Esophagus squamous epithelium (tissue), 4 donors: ENCODE results near the gene TMEM87B.

ENCODE experiments used
- CTCF ChIP-seq, 6 experiments: fragments of 450-650 bp in 4 of 6; fragments of 200-600 bp in 2 of 6; sonication (generic) in 2 of 6; IDR thresholded peaks; one replicate each; pipeline ENCODE4 v1.5.1; 2016 to 2019; ENCODE audit warnings: antibody characterized with exemption in 6 of 6, mild to moderate bottlenecking in 4 of 6, moderate library complexity in 4 of 6
- POLR2A ChIP-seq, 4 donors: fragments of 450-650 bp; IDR thresholded peaks; one replicate each; pipeline ENCODE4 v1.6.1; 2017; ENCODE audit warnings: antibody characterized with exemption in 4 of 4, mild to moderate bottlenecking in 4 of 4, moderate library complexity in 3 of 4

- TF ChIP-seq CTCF (IDR thresholded peaks at IDR 0.05) = no peak
- TF ChIP-seq POLR2A (IDR thresholded peaks at IDR 0.05) = no peak
Observed at GRCh38 chr2:112024896-112025491, 30.1 kb upstream of the TMEM87B start.
